Subcutaneous abdominal adipose tissue (tissue), 5 donors: Measurements from ENCODE around the gene ZNF292.

Experiments
- H3K27ac ChIP-seq: one replicate; pipeline ENCODE4 v1.7.0; 2013; ENCODE audit warnings: low read depth, mild to moderate bottlenecking, inconsistent platforms, low read length, moderate library complexity
- H3K27me3 ChIP-seq, 5 donors: one replicate each; pipeline ENCODE4 v1.7.0; 2013; ENCODE audit warnings: low read length in 5 of 5, inconsistent platforms in 1 of 5; ENCODE audit not compliant: control insufficient read depth in 5 of 5, insufficient read depth in 4 of 5
- H3K36me3 ChIP-seq, 5 donors: one replicate each; pipeline ENCODE4 v1.7.0; 2013; ENCODE audit warnings: low read length in 5 of 5; ENCODE audit not compliant: control insufficient read depth in 5 of 5, insufficient read depth in 5 of 5
- H3K4me1 ChIP-seq, 5 donors: one replicate each; pipeline ENCODE4 v1.7.0; 2013; ENCODE audit warnings: low read length in 5 of 5, mild to moderate bottlenecking in 3 of 5, moderate library complexity in 1 of 5; ENCODE audit not compliant: control insufficient read depth in 5 of 5, insufficient read depth in 5 of 5
- H3K4me3 ChIP-seq, 5 donors: one replicate each; pipeline ENCODE4 v1.7.0; 2013; ENCODE audit warnings: low read length in 5 of 5, low read depth in 1 of 5
- H3K9ac ChIP-seq, 5 donors: one replicate each; pipeline ENCODE4 v1.7.0; 2013; ENCODE audit warnings: low read length in 5 of 5, mild to moderate bottlenecking in 4 of 5, moderate library complexity in 3 of 5
- H3K9me3 ChIP-seq, 5 donors: one replicate each; pipeline ENCODE4 v1.7.0; 2013; ENCODE audit warnings: low read length in 5 of 5; ENCODE audit not compliant: control insufficient read depth in 5 of 5
- donor health status: healthy.
- donor health status: healthy.
- donor health status: healthy.
- donor health status: healthy.
- donor health status: healthy.

The ZNF292 gene

DNA sequence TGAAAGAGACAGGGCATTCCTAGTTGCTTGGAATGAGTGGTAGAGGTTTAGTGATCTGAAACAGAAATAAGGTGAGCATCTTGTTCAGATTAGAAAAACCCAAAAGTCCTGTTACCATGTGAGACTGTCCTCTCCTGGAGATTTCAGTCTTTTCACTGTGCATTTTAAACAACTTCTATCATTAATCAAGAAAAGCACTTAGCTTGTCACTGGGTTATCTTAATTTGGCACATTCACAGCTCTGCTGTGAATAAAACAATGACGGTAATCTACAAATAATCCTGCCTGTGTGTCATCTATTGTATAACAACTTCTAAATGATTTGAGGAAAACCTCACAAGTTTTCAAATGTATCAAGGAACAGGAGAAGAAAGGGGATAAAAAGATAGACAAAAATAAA lies 157.5 kb downstream of the ZNF292 start:
- no peaks in the 10 kb centered on the region for H3K9me3 ChIP-seq
- H3K4me1 ChIP-seq, result no peaks in the 10 kb centered on the region
- H3K4me3 ChIP-seq, result no peak overlapping the region
- H3K36me3 ChIP-seq, result no peaks in the 10 kb centered on the region
- H3K9ac ChIP-seq, result no peak overlapping the region
- H3K27ac ChIP-seq, result no peak overlapping the region
- H3K27me3 ChIP-seq, result peaks cover 0 to 7% (median 0%) of the 10 kb centered on the region in 5 donors
